HepG2 (cell line): ENCODE results near the gene IGF2BP1. TPM values are rescaled to one million over a fixed set of nuclear protein-coding genes. Genes with fewer than 3 reads are reported as not detected.

Experiments
- ESRRA ChIP-seq: sonication (generic); formaldehyde crosslinking; IDR thresholded peaks from 2 replicates; pipeline ENCODE4 v1.5.1; 2020; ENCODE audit warnings: mild to moderate bottlenecking, low read depth, missing genetic modification reagents
- FOXK2 ChIP-seq: fragments of 450-650 bp; IDR thresholded peaks from 2 replicates; pipeline ENCODE4 v1.6.1; 2016
- MAF1 ChIP-seq: sonication (generic); formaldehyde crosslinking; IDR thresholded peaks from 2 replicates; pipeline ENCODE4 v1.5.0; 2020; ENCODE audit warnings: missing genetic modification reagents, borderline replicate concordance
- PAX8 ChIP-seq: sonication (generic); formaldehyde crosslinking; IDR thresholded peaks from 2 replicates; pipeline ENCODE4 v1.8.0; 2022; ENCODE audit warnings: mild to moderate bottlenecking, missing genetic modification reagents, borderline replicate concordance
- POLR2G ChIP-seq: fragments of 200-400 bp; formaldehyde crosslinking; IDR thresholded peaks from 2 replicates; pipeline ENCODE4 v1.6.1; 2018; ENCODE audit warnings: mild to moderate bottlenecking, low read depth, low read length, moderate library complexity
- SAP130 ChIP-seq: IDR thresholded peaks from 2 replicates; pipeline ENCODE4 v1.6.1; 2016; ENCODE audit warnings: low read depth
- SIN3B ChIP-seq: fragments of 150-350 bp; IDR thresholded peaks from 2 replicates; pipeline ENCODE4 v1.6.1; 2014; ENCODE audit warnings: low read length
- SNRNP70 ChIP-seq: fragments of 200-400 bp; formaldehyde crosslinking; IDR thresholded peaks from 2 replicates; pipeline ENCODE4 v1.6.1; 2017; ENCODE audit warnings: mild to moderate bottlenecking, low read depth, low read length, moderate library complexity
- THYN1 ChIP-seq: sonication (generic); formaldehyde crosslinking; IDR thresholded peaks from 2 replicates; pipeline ENCODE4 v1.8.1; 2023; ENCODE audit warnings: low read depth, mild to moderate bottlenecking, moderate library complexity, missing genetic modification reagents, borderline replicate concordance
- ZBTB38 ChIP-seq: sonication (generic); formaldehyde crosslinking; IDR thresholded peaks from 2 replicates; pipeline ENCODE4 v1.5.1; 2020; ENCODE audit warnings: mild to moderate bottlenecking, missing genetic modification reagents
- ZFP36 ChIP-seq: fragments of 150-350 bp; IDR thresholded peaks from 2 replicates; pipeline ENCODE4 v1.6.1; 2018; ENCODE audit warnings: borderline replicate concordance, low read length, low read depth; ENCODE audit not compliant: partially characterized antibody
- ZFP41 ChIP-seq: sonication (generic); formaldehyde crosslinking; IDR thresholded peaks from 2 replicates; pipeline ENCODE4 v1.4.0; 2020; ENCODE audit warnings: mild to moderate bottlenecking, missing genetic modification reagents, borderline replicate concordance
- ZNF441 ChIP-seq: sonication (generic); formaldehyde crosslinking; IDR thresholded peaks from 2 replicates; pipeline ENCODE4 v1.7.0; 2021; ENCODE audit warnings: missing genetic modification reagents, borderline replicate concordance
- ZNF749 ChIP-seq: sonication (generic); formaldehyde crosslinking; IDR thresholded peaks from 2 replicates; pipeline ENCODE4 v1.8.0; 2022; ENCODE audit warnings: mild to moderate bottlenecking, missing genetic modification reagents, moderate library complexity, borderline replicate concordance
- polyA plus RNA-seq, 8 experiments: library from polyadenylated mRNA; depleted of rRNA in 3 of 8; stranded (reverse) in 7 of 8; unstranded in 1 of 8; fragments of >200 nt; fragmentation: Illumina TruSeq in 4 of 8; extraction: Trizol in 4 of 8; gene quantifications; 2 replicates each; pipeline versions ENCODE4 v1.2.1 to v1.2.3, GENCODE V29; 2011 to 2016; ENCODE audit warnings: low read depth in 4 of 8, missing spikeins in 1 of 8, mixed read lengths in 1 of 8; ENCODE audit not compliant: insufficient read depth in 1 of 8
- total RNA-seq, 5 experiments: library from RNA; depleted of rRNA; stranded (reverse); fragments of >200 nt; fragmentation: Illumina TruSeq; extraction: Trizol; gene quantifications; 2 replicates each; pipeline ENCODE4 v1.2.3, GENCODE V29; 2016; ENCODE audit warnings: low read depth in 1 of 5
- TF ChIP-seq, protein P1 (sequence below), 2 experiments: sonication (generic) in 1 of 2; formaldehyde crosslinking in 1 of 2; IDR thresholded peaks; 2 replicates each; pipeline versions ENCODE4 v1.4.0 to v1.6.1; 2018 to 2020; ENCODE audit warnings: missing genetic modification reagents in 2 of 2, borderline replicate concordance in 1 of 2, low read depth in 1 of 2, mild to moderate bottlenecking in 1 of 2, missing biosample characterization in 1 of 2
- TF ChIP-seq, protein P2 (sequence below): sonication (generic); formaldehyde crosslinking; IDR thresholded peaks from 2 replicates; pipeline ENCODE4 v1.5.0; 2020; ENCODE audit warnings: mild to moderate bottlenecking, missing genetic modification reagents
- TF ChIP-seq, protein P3 (sequence below): sonication (generic); formaldehyde crosslinking; IDR thresholded peaks from 2 replicates; pipeline ENCODE4 v1.4.0; 2020; ENCODE audit warnings: mild to moderate bottlenecking, missing genetic modification reagents
- TF ChIP-seq, protein P4 (sequence below): sonication (generic); formaldehyde crosslinking; IDR thresholded peaks from 2 replicates; pipeline ENCODE4 v1.4.0; 2020; ENCODE audit warnings: missing genetic modification reagents
- TF ChIP-seq, protein P5 (sequence below): sonication (generic); formaldehyde crosslinking; IDR thresholded peaks from 2 replicates; pipeline ENCODE4 v1.5.0; 2020; ENCODE audit warnings: missing genetic modification reagents, mild to moderate bottlenecking, borderline replicate concordance

The IGF2BP1 gene
- total and polyA plus RNA-seq, 2 of the 13 experiments (the other 11 are each of a cell fraction or from before 2014, with no cell fraction given): 29.7 to 75.1 TPM

DNA sequence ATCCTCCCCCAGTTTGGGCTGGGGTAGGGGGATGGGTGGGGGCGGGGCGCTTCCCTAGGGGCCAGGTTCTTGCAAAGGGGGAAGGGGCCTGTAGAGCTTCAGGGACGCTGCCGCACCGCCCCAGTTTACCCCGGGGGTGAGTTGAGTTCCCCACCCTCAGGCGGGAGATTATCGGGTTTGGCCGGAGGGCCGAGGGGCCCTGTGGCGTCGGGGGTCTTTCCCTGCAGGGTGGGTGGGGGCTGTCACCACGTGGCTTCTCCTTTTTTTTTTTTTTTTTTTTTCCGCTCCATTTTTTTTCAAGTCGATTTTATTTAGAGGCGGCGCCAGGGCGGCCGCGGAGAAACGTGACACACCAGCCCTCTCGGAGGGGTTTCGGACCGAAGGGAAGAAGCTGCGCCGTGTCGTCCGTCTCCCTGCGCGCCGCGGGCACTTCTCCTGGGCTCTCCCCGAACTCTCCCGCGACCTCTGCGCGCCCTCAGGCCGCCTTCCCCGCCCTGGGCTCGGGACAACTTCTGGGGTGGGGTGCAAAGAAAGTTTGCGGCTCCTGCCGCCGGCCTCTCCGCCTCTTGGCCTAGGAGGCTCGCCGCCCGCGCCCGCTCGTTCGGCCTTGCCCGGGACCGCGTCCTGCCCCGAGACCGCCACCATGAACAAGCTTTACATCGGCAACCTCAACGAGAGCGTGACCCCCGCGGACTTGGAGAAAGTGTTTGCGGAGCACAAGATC, at the start of gene IGF2BP1 (continued):
- TF ChIP-seq, protein P1, sequence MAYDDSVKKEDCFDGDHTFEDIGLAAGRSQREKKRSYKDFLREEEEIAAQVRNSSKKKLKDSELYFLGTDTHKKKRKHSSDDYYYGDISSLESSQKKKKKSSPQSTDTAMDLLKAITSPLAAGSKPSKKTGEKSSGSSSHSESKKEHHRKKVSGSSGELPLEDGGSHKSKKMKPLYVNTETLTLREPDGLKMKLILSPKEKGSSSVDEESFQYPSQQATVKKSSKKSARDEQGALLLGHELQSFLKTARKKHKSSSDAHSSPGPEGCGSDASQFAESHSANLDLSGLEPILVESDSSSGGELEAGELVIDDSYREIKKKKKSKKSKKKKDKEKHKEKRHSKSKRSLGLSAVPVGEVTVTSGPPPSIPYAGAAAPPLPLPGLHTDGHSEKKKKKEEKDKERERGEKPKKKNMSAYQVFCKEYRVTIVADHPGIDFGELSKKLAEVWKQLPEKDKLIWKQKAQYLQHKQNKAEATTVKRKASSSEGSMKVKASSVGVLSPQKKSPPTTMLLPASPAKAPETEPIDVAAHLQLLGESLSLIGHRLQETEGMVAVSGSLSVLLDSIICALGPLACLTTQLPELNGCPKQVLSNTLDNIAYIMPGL (CRISPR knock-in tag; IDR thresholded peaks at IDR 0.05; ENCODE audit: borderline replicate concordance in 1 of 2, low read depth in 1 of 2): peak in 1 of 2 experiments; percentile 88; a peak in 2 of 4 replicates
- TF ChIP-seq PAX8 (CRISPR knock-in tag): 0 out of 2 replicates have a peak, but pooled peaks have one; percentile 37
- TF ChIP-seq MAF1: peak; percentile 66
- peak; percentile 68 for TF ChIP-seq ZNF441 (CRISPR knock-in tag)
- TF ChIP-seq THYN1: no peak
- TF ChIP-seq ZNF749 (CRISPR knock-in tag): peak; percentile 61; the same call in 1 of the 2 replicates
- TF ChIP-seq ZFP41 (CRISPR knock-in tag): no peak
- no peak for TF ChIP-seq SIN3B
- no peak for TF ChIP-seq ESRRA (CRISPR knock-in tag)
- peak; percentile 53 for TF ChIP-seq POLR2G
- TF ChIP-seq, protein P2, sequence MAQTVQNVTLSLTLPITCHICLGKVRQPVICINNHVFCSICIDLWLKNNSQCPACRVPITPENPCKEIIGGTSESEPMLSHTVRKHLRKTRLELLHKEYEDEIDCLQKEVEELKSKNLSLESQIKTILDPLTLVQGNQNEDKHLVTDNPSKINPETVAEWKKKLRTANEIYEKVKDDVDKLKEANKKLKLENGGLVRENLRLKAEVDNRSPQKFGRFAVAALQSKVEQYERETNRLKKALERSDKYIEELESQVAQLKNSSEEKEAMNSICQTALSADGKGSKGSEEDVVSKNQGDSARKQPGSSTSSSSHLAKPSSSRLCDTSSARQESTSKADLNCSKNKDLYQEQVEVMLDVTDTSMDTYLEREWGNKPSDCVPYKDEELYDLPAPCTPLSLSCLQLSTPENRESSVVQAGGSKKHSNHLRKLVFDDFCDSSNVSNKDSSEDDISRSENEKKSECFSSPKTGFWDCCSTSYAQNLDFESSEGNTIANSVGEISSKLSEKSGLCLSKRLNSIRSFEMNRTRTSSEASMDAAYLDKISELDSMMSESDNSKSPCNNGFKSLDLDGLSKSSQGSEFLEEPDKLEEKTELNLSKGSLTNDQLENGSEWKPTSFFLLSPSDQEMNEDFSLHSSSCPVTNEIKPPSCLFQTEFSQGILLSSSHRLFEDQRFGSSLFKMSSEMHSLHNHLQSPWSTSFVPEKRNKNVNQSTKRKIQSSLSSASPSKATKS (CRISPR knock-in tag): no peak
- peak; percentile 62; the same call in 1 of the 2 replicates for TF ChIP-seq SAP130
- no peak for TF ChIP-seq ZBTB38
- TF ChIP-seq, protein P3, sequence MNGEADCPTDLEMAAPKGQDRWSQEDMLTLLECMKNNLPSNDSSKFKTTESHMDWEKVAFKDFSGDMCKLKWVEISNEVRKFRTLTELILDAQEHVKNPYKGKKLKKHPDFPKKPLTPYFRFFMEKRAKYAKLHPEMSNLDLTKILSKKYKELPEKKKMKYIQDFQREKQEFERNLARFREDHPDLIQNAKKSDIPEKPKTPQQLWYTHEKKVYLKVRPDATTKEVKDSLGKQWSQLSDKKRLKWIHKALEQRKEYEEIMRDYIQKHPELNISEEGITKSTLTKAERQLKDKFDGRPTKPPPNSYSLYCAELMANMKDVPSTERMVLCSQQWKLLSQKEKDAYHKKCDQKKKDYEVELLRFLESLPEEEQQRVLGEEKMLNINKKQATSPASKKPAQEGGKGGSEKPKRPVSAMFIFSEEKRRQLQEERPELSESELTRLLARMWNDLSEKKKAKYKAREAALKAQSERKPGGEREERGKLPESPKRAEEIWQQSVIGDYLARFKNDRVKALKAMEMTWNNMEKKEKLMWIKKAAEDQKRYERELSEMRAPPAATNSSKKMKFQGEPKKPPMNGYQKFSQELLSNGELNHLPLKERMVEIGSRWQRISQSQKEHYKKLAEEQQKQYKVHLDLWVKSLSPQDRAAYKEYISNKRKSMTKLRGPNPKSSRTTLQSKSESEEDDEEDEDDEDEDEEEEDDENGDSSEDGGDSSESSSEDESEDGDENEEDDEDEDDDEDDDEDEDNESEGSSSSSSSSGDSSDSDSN (CRISPR knock-in tag): peak; percentile 91
- TF ChIP-seq, protein P4, sequence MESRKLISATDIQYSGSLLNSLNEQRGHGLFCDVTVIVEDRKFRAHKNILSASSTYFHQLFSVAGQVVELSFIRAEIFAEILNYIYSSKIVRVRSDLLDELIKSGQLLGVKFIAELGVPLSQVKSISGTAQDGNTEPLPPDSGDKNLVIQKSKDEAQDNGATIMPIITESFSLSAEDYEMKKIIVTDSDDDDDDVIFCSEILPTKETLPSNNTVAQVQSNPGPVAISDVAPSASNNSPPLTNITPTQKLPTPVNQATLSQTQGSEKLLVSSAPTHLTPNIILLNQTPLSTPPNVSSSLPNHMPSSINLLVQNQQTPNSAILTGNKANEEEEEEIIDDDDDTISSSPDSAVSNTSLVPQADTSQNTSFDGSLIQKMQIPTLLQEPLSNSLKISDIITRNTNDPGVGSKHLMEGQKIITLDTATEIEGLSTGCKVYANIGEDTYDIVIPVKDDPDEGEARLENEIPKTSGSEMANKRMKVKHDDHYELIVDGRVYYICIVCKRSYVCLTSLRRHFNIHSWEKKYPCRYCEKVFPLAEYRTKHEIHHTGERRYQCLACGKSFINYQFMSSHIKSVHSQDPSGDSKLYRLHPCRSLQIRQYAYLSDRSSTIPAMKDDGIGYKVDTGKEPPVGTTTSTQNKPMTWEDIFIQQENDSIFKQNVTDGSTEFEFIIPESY: no peak
- TF ChIP-seq SNRNP70: no peak
- no peak for TF ChIP-seq ZFP36
- TF ChIP-seq, protein P5, sequence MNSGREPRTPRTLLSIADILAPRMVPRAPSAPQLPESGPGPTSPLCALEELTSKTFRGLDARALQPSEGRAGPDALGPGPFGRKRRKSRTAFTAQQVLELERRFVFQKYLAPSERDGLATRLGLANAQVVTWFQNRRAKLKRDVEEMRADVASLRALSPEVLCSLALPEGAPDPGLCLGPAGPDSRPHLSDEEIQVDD (CRISPR knock-in tag): no peak
- TF ChIP-seq FOXK2: no peak
